ENCODE data around the gene ILDR1.

The ILDR1 gene

GRCh38 chr3:121994551-121994950 lies 27.5 kb downstream of the ILDR1 start:
- no peak for DNase-seq (ENCODE audit: low read depth in 2 of 2)

GRCh38 chr3:121992601-121993560 lies 29.2 kb downstream of the ILDR1 start:
- no peak for DNase-seq (ENCODE audit: low read depth in 2 of 2)

GRCh38 chr3:121989943-121990342 lies 32.1 kb downstream of the ILDR1 start:
- no peak for DNase-seq (ENCODE audit: low read depth in 2 of 2)

GRCh38 chr3:121988146-121988545 lies 33.9 kb downstream of the ILDR1 start:
- no peak for DNase-seq (ENCODE audit: low read depth in 2 of 2)

GRCh38 chr3:121985846-121986245 lies 36.2 kb downstream of the ILDR1 start:
- DNase-seq (ENCODE audit: low read depth in 2 of 2): no peak

- DNase-seq (ENCODE audit: low read depth in 2 of 2): no peak
These were observed 40.6 kb downstream of the ILDR1 start for GRCh38 chr3:121981473-121981872.

GRCh38 chr3:121980450-121980796 lies 41.6 kb downstream of the ILDR1 start:
- no peak for DNase-seq (ENCODE audit: low read depth in 2 of 2)

GRCh38 chr3:121979734-121980449 lies 42.2 kb downstream of the ILDR1 start:
- no peak for DNase-seq (ENCODE audit: low read depth in 2 of 2)

- no peak for DNase-seq (ENCODE audit: low read depth in 2 of 2)
These were observed 42.8 kb downstream of the ILDR1 start for GRCh38 chr3:121979246-121979645.

GRCh38 chr3:121976727-121977126 lies 45.3 kb downstream of the ILDR1 start:
- no peak for DNase-seq (ENCODE audit: low read depth in 2 of 2)

GRCh38 chr3:121975702-121976302 lies 46.2 kb downstream of the ILDR1 start:
- DNase-seq (ENCODE audit: low read depth in 2 of 2): no peak

GRCh38 chr3:121974601-121975111 lies 47.4 kb downstream of the ILDR1 start:
- DNase-seq (ENCODE audit: low read depth in 2 of 2): no peak

GRCh38 chr3:121970047-121970446 lies 52.0 kb downstream of the ILDR1 start:
- DNase-seq (ENCODE audit: low read depth in 2 of 2): no peak

- no peak for DNase-seq (ENCODE audit: low read depth in 2 of 2)
These were observed 52.4 kb downstream of the ILDR1 start for GRCh38 chr3:121969631-121970030.

GRCh38 chr3:121963608-121964007 lies 58.4 kb downstream of the ILDR1 start:
- DNase-seq (ENCODE audit: low read depth in 2 of 2): no peak

GRCh38 chr3:121962443-121962842 lies 59.6 kb downstream of the ILDR1 start:
- DNase-seq (ENCODE audit: low read depth in 2 of 2): no peak

- no peak for DNase-seq (ENCODE audit: low read depth in 2 of 2)
These were observed 60.8 kb downstream of the ILDR1 start for GRCh38 chr3:121961283-121961682.

GRCh38 chr3:121958801-121959200 lies 63.2 kb downstream of the ILDR1 start:
- no peak for DNase-seq (ENCODE audit: low read depth in 2 of 2)

- DNase-seq (ENCODE audit: low read depth in 2 of 2): no peak
These were observed 64.2 kb downstream of the ILDR1 start for GRCh38 chr3:121957674-121958415.

GRCh38 chr3:121956363-121956762 lies 65.7 kb downstream of the ILDR1 start:
- DNase-seq (ENCODE audit: low read depth in 2 of 2): no peak

- DNase-seq (ENCODE audit: low read depth in 2 of 2): no peak
These were observed 70.6 kb downstream of the ILDR1 start for GRCh38 chr3:121951291-121951919.

Data from fibroblast of skin of left quadriceps (primary cell).